ENCODE results near the gene BCAS4. TPM values are rescaled to one million over a fixed set of nuclear protein-coding genes. Genes with fewer than 3 reads are reported as not detected.

The BCAS4 gene
- total and polyA plus RNA-seq, 2 experiments from 2014 or later, result 22.2 to 24.8 TPM

GRCh38 chr20:50792708-50793574 is 1.9 kb upstream of the BCAS4 start:
- H3K4me3 Mint-ChIP-seq, result no peak overlapping the region

More at GRCh38 chr20:50792708-50793574, 1.9 kb upstream of the BCAS4 start:
- TF ChIP-seq ETS1 (IDR thresholded peaks at IDR 0.05), result no peak
- TF ChIP-seq ZNF331 (CRISPR knock-in tag; IDR thresholded peaks at IDR 0.05; ENCODE audit: low read depth), result no peak
- TF ChIP-seq POLR2AphosphoS5 (IDR thresholded peaks at IDR 0.05; ENCODE audit: low read depth), result no peak
- no peak for TF ChIP-seq NANOG (IDR thresholded peaks at IDR 0.05; ENCODE audit: borderline replicate concordance)
- TF ChIP-seq CREB1 (CRISPR knock-in tag; IDR thresholded peaks at IDR 0.05; ENCODE audit: low read depth), result no peak
- TF ChIP-seq ZNF114 (CRISPR knock-in tag; IDR thresholded peaks at IDR 0.05), result no peak
- TF ChIP-seq EZH2phosphoT487 (IDR thresholded peaks at IDR 0.05; ENCODE audit: unreplicated experiment), result no peak
- TF ChIP-seq JUNB (IDR thresholded peaks at IDR 0.05; ENCODE audit: unreplicated experiment), result no peak
- TF ChIP-seq ZNF462 (CRISPR knock-in tag; IDR thresholded peaks at IDR 0.05), result no peak
- TF ChIP-seq CTCF (conservative IDR thresholded peaks at IDR 0.05; ENCODE audit: low read depth in 2 of 2), result no peak
- no peak for TF ChIP-seq EZH2 (IDR thresholded peaks at IDR 0.05; ENCODE audit: low read depth, unreplicated experiment)
- no peak for TF ChIP-seq STAT1 (IDR thresholded peaks at IDR 0.05; ENCODE audit: unreplicated experiment)
- TF ChIP-seq REST (IDR thresholded peaks at IDR 0.05; ENCODE audit: unreplicated experiment), result no peak
- Mint-ChIP-seq H3K27ac (no peak overlapping the region), H3K9me3 (no peaks in the 10 kb centered on the region; the same call in 2 of the 3 replicates), H3K4me1 (peaks cover 19% of the 10 kb centered on the region), H3K36me3 (ENCODE audit: low read depth) (no peaks in the 10 kb centered on the region), H3K27me3 (ENCODE audit: insufficient read depth, low read depth, poor library complexity) (peaks cover 12% of the 10 kb centered on the region)
- Histone ChIP-seq H3K27me3 (ENCODE audit: insufficient read depth) (0 out of 2 replicates have a peak, but pooled peaks cover 4% of the 10 kb centered on the region), H3K27ac (ENCODE audit: low read depth) (no peak overlapping the region), H3K9me2 (ENCODE audit: insufficient read depth) (no peaks in the 10 kb centered on the region), H4K20me1 (replicated peaks; ENCODE audit: insufficient read depth) (no peaks in the 10 kb centered on the region; the same call in 1 of the 2 replicates), H3K4me2 (no peak overlapping the region), H3F3A (replicated peaks; ENCODE audit: low read depth) (peaks cover 14% of the 10 kb centered on the region; the same call in 1 of the 2 replicates), H3K4me1 (ENCODE audit: insufficient read depth) (peaks cover 16% of the 10 kb centered on the region), H2AFZ (0 out of 2 replicates have a peak overlapping the region, but pooled peaks have one; percentile 14), H3K36me3 (ENCODE audit: insufficient read depth) (no peaks in the 10 kb centered on the region), H3K4me3 (no peak overlapping the region), H3K79me2 (replicated peaks; ENCODE audit: insufficient read depth) (peaks cover 9% of the 10 kb centered on the region)
- ATAC-seq (no peak), DNase-seq (ENCODE audit: low spot score) (no peak)

Measured in GM23338 (cell line).